ENCODE data around the gene LGALS3BP. TPM values are rescaled to one million over a fixed set of nuclear protein-coding genes. Genes with fewer than 3 reads are reported as not detected.

LGALS3BP gene
- total RNA-seq, 4 donors from 2014 or later, result 202 to 2,181 (median 1,427) TPM

GRCh38 chr17:78962345-78962983, 17.3 kb downstream of the LGALS3BP start:
- TF ChIP-seq POLR2A (IDR thresholded peaks at IDR 0.05), result no peak
- TF ChIP-seq, protein P1, sequence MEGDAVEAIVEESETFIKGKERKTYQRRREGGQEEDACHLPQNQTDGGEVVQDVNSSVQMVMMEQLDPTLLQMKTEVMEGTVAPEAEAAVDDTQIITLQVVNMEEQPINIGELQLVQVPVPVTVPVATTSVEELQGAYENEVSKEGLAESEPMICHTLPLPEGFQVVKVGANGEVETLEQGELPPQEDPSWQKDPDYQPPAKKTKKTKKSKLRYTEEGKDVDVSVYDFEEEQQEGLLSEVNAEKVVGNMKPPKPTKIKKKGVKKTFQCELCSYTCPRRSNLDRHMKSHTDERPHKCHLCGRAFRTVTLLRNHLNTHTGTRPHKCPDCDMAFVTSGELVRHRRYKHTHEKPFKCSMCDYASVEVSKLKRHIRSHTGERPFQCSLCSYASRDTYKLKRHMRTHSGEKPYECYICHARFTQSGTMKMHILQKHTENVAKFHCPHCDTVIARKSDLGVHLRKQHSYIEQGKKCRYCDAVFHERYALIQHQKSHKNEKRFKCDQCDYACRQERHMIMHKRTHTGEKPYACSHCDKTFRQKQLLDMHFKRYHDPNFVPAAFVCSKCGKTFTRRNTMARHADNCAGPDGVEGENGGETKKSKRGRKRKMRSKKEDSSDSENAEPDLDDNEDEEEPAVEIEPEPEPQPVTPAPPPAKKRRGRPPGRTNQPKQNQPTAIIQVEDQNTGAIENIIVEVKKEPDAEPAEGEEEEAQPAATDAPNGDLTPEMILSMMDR (IDR thresholded peaks at IDR 0.05), result peak in 1 of 6 experiments; percentile 10
- H3K36me3 ChIP-seq, result peaks cover 0 to under 1% (median 0%) of the 10 kb centered on the region in 3 donors
- peak overlapping the region in 3 of 4 donors; percentile 34 to 90 (median 78) for H3K27ac ChIP-seq
- no peaks in the 10 kb centered on the region for H3K27me3 ChIP-seq
- H3K4me3 ChIP-seq, result no peak overlapping the region
- DNase-seq, result peak in 2 of 3 donors; percentile 85 to 88
- no peaks in the 10 kb centered on the region for H3K9me3 ChIP-seq
- H3K4me1 ChIP-seq, result peaks cover 0 to 14% (median 3%) of the 10 kb centered on the region in 4 donors

DNA sequence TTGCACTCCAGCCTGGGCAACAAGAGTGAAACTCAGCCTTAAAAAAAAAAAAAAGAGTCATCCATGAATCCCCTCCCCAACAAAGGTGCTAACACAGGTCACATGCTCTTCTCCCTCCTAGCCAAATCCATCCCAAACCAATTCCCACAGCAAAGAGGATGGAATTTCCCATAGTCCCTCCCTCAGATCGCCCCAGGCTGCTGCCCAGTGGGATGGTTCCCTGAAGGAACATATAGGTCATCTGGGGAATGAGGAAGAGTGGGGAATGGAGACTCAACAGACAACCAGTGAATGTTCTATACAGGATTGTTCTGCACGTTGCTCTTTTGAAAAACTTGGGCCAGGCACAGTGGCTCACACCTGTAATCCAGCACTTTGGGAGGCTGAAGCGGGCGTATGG, 18.2 kb downstream of the LGALS3BP start:
- Histone ChIP-seq H3K36me3 (no peaks in the 10 kb centered on the region), H3K4me1 (peaks cover 0 to 14% (median 3%) of the 10 kb centered on the region in 4 donors), H3K27me3 (no peaks in the 10 kb centered on the region), H3K9me3 (no peaks in the 10 kb centered on the region), H3K27ac (peak overlapping the region in 2 of 4 donors; percentile 78 to 90), H3K4me3 (no peak overlapping the region)
- peak in 1 of 3 donors; percentile 4 for DNase-seq
- TF ChIP-seq, protein P1 (IDR thresholded peaks at IDR 0.05), result no peak
- TF ChIP-seq POLR2A (IDR thresholded peaks at IDR 0.05), result no peak

DNA sequence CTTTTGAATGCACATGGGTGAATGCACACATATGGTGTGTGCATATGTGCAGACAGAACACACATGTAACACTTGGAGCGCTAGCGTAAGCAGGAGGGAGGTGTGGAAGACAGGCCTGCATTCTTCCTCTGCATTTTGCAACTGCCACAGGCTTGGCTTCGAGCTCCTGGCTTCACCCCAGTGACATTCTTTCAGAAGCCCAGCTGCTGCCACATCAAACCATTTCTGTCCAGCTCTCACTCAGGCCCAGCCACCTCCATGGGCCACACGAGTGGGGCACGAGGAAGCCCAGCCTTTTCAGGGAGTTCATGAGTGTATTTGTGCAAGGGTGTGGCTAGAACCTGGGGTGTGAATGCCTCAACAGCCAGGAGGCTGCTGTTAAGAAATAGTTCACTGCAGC, 18.8 kb downstream of the LGALS3BP start:
- Histone ChIP-seq H3K9me3 (no peaks in the 10 kb centered on the region), H3K27me3 (no peaks in the 10 kb centered on the region), H3K36me3 (no peaks in the 10 kb centered on the region), H3K27ac (peak overlapping the region in 2 of 4 donors; percentile 50 to 78), H3K4me3 (no peak overlapping the region), H3K4me1 (peaks cover 0 to 14% (median 3%) of the 10 kb centered on the region in 4 donors)
- peak in 1 of 3 donors; percentile 64 for DNase-seq
- TF ChIP-seq, protein P1 (IDR thresholded peaks at IDR 0.05), result no peak
- no peak for TF ChIP-seq POLR2A (IDR thresholded peaks at IDR 0.05)

- Histone ChIP-seq H3K9me3 (no peaks in the 10 kb centered on the region), H3K4me1 (peaks cover 0 to 14% (median 3%) of the 10 kb centered on the region in 4 donors), H3K27me3 (no peaks in the 10 kb centered on the region), H3K27ac (no peak overlapping the region), H3K36me3 (no peaks in the 10 kb centered on the region), H3K4me3 (no peak overlapping the region)
- DNase-seq, result peak in 1 of 3 donors; percentile 48
- no peak for TF ChIP-seq POLR2A (IDR thresholded peaks at IDR 0.05)
- TF ChIP-seq, protein P1 (IDR thresholded peaks at IDR 0.05), result no peak
Measured at GRCh38 chr17:78959803-78960202, 19.9 kb downstream of the LGALS3BP start.

- no peaks in the 10 kb centered on the region for H3K36me3 ChIP-seq
Measured at GRCh38 chr17:78958641-78959127, 21.0 kb downstream of the LGALS3BP start.

More at GRCh38 chr17:78958641-78959127, 21.0 kb downstream of the LGALS3BP start:
- peak in 2 of 3 donors; percentile 72 to 77 for DNase-seq
- TF ChIP-seq, protein P1 (IDR thresholded peaks at IDR 0.05), result no peak
- TF ChIP-seq POLR2A (IDR thresholded peaks at IDR 0.05), result peak in 1 of 2 donors; percentile 30
- H3K4me3 ChIP-seq, result no peak overlapping the region
- H3K27ac ChIP-seq, result peak overlapping the region in 1 of 4 donors; percentile 26
- no peaks in the 10 kb centered on the region for H3K9me3 ChIP-seq
- H3K4me1 ChIP-seq, result peaks cover 0 to 14% (median 3%) of the 10 kb centered on the region in 4 donors
- no peaks in the 10 kb centered on the region for H3K27me3 ChIP-seq

All from Peyer's patch (tissue), 4 donors.